GM19372 (cell line): ENCODE data around the gene TRIM62.
A peak's percentile ranks its signal among the peaks of the same experiment; 100 is the strongest.
"Not testable (repeated sequence)": the region's sequence is repeated elsewhere in the genome, so short reads cannot be mapped to it uniquely, and the experiment has no call there.

Experiments
- ATAC-seq: cut with Tn5 transposase; IDR thresholded peaks from one replicate; pipeline ENCODE4 v1.9.1; 2021; ENCODE audit warnings: mild to moderate bottlenecking, low read depth, moderate library complexity; ENCODE audit not compliant: unreplicated experiment

TRIM62 gene

DNA sequence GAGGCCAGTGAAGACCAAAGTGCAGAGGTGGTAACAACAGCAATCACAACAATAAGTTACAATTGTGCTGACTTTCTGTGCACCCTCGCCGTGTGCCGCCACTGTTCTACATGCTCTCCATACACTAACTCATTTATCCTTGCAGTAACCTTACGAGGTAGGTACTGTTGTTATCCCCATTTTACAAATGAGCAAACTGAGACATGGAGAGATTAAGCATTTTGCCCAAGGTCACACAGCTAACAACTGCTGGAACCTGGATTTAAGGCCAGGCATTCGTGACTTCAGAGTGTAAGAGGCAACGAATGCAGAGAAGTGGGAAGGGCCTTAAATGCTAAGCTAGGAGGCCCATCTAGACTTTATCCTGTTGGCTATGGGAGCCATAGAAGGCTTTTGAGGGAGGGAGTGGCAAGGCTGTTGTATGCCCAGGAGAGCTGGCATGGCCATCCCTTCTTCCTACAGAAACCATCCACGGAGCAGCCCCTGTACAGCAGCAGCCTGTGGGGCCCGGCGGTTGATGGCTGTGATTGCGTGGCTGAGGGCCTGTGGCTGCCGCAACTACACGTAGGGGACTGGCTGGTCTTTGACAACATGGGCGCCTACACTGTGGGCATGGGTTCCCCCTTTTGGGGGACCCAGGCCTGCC lies 64.3 kb downstream of the TRIM62 start:
- ATAC-seq = no peak

DNA sequence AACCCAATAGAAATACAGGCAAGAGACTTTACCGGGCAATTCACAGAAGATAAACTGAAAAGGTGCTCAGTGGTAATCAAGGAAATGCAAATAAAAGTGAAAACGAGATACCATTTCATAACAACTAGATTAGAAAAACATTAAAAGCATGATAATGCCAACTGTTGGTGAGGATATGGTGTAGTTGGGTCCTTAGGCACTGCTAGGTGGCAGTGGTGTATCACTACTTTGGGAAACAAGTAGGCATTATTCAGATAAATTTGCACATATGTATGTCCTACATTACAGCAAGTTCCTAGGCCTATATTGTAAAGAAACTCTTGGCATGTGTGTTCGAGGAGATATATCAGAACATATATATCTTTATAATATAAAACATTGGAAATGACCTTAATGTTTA lies 69.9 kb downstream of the TRIM62 start:
- ATAC-seq = no peak

DNA sequence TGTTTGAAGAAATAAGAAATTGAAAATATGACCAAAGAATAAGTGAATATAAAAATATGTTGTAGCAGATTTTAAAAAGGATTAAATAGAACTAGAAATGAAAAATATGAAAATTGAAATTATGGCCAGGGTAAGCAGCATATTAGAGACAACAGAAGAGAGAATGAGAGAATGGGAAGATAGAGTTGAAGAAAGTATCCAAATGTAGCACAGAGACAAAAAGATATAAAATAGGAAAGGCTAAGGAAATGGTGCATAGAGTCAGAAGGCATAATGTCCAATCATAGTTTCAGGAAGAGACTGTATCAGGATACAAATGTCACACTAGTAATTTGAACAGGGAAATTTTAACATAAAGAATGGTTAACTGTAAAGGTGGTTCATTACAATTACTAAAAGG lies 71.4 kb downstream of the TRIM62 start:
- ATAC-seq = no peak

DNA sequence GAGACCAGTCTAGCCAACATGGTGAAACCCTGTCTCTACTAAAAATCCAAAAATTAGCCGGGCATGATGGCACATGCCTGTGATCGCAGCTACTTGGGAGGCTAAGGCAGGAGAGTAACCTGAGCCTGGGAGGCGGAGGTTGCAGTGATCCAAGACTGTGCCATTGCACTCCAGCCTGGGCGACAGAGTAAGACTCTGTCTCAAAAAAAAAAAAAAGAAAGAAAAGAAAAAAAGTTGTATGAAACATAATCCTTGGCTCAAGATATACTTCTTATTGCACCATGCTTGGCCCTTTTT lies 81.8 kb downstream of the TRIM62 start:
- not testable (repeated sequence) for ATAC-seq

DNA sequence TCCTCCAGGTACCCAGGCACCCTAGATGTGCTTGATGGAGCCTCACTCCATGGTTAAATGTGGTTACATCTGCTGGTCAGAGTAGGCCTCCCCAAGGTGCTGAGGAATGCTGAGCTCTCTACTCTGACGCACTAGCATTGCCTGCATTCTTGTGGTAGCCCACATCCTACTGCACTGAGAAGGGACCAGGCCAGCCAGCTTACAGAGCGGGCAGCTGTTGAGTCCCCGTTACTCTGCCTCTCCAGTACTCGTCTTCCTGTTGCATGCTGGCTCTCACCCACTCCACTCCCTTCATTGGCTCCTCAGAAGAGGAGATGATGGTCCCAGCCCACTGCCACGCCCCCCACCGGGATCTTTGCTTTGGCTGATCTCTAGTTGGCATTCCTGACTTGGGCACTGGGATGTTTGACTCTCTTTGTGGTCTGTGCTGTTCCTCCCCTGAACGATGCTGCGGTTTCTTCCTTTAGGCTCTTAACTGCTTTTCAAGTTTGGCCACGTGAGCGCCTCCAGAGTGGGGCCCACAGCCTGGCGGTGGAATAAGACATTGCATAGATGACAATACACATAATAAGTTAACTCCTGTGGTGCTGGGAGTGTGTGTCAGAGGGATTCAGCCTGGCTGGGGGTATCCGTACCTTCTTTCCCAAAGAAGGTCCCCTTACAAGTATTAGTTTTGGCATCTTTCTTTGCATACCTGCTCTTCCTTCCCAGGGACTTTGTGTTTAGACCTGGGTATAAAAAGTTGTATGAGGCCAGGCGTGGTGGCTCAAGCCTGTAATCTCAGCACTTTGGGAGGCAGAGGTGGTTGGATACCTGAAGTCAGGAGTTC lies 82.3 kb downstream of the TRIM62 start:
- peak; percentile 90 for ATAC-seq

DNA sequence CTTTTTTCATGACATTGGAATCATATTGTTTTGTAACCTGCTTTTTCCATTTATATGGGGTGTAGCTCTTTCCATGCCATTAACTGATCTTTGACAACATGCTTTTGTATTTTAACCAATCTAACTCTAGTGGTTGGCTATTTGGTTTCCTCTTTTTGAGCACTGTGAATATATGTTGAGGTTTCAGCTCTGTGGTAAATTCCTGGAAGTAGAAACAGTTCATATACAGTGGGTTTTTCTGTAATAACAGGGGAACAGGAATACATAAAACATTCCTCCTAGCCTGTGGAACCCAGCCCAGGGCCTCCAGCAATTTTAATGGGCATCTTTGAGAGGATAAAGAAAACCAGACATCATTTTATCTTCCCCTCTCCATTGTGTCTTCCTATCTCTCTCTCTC lies 83.5 kb downstream of the TRIM62 start:
- no peak for ATAC-seq

DNA sequence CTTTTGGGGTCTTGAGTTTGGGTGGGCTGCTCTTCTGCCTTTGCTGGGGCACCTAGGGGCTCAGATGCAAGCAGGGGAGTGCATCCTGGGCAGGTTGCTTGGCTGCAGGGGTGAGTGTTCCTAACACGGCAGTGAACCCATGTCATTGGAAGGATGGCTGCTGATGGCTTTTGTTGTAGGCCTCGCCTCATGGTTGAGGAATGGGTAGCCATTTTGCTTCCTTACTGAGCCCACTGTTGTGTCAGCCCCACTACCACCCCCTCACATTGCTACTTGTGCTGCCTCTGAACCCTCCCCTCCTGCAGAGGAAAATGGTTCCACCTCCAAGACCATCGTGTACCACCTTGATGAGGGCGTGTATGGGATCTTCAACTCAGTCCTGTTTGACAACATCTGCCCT lies 84.1 kb downstream of the TRIM62 start:
- no peak for ATAC-seq

DNA sequence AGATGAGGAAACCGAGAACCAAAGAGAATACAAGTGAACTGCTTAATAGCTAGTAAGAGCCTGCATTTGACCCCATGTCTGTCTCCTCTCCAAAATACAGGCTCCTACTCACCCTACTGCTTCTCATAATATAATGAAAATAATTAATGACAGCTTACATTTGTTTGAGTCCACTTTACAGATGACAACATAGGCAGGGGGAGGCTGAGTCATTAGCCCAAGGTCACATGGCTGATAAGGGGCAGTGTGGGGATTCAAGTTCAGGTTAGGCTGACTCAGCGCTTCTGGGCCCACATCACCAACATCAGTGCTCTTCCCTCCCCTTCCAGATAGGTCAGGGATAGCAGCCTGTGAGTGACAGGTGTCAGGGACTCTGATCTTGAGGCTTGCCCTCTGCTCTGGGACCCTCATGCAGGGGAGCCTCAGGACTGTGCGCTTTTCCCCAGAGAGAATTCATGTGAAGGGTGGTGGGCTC lies 84.7 kb downstream of the TRIM62 start:
- no peak for ATAC-seq

DNA sequence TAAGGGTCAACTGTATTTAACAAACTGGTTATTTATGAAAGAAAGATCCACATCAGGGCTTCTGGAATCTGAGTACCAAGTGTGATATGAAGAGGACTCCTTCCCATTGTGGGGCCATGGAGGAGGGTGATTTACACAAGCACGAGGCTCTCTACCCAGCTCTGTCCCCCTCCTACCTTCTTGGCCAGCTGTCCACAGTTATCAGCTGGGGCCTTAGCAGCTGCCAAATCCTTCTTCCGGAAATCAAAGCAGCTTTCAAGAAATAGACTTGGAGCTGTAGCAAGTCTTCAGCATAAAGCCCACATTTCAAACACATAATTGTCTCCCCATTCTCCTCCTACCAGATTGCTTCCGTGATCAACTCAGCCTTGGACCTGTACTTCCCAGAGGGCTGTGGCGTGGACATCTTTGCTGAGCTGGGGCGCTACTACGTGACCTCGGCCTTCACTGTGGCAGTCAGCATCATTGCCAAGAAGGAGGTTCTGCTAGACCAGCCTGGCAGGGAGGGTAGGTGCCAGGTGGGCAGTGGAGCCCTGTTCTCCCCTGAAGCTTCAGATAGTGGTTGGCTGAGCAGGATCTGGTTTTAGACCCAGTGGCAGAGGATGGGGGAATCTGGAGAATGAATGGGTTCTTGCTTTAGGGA lies 85.4 kb downstream of the TRIM62 start:
- ATAC-seq = no peak
